Subcutaneous preadipocyte (primary cell): ENCODE measurements around the gene CCDC175. TPM values are rescaled to one million over a fixed set of nuclear protein-coding genes. Genes with fewer than 3 reads are reported as not detected.

ENCODE experiments used
- total RNA-seq: library from RNA; depleted of rRNA; stranded (reverse); fragments of >200 nt; gene quantifications from 2 replicates; pipeline ENCODE4 v1.2.3, GENCODE V29; 2012

CCDC175 gene
- not detected in 2 replicates for total RNA-seq

GRCh38 chr14:59576332-59577294, at the start of gene CCDC175:
TSS of gene CCDC175 (minus strand) at chr14:59576812. CDS start at chr14:59576775, 37 bp downstream.

GRCh38 chr14:59483819-59484638, 92.6 kb downstream of the CCDC175 start, which contains the start of the genes JKAMP and L3HYPDH:
TSS of gene JKAMP (plus strand) at chr14:59484517. CDS start at chr14:59484590, 73 bp downstream.
TSS of gene L3HYPDH (minus strand) at chr14:59484408. CDS start at chr14:59484316, 92 bp downstream.

DNA sequence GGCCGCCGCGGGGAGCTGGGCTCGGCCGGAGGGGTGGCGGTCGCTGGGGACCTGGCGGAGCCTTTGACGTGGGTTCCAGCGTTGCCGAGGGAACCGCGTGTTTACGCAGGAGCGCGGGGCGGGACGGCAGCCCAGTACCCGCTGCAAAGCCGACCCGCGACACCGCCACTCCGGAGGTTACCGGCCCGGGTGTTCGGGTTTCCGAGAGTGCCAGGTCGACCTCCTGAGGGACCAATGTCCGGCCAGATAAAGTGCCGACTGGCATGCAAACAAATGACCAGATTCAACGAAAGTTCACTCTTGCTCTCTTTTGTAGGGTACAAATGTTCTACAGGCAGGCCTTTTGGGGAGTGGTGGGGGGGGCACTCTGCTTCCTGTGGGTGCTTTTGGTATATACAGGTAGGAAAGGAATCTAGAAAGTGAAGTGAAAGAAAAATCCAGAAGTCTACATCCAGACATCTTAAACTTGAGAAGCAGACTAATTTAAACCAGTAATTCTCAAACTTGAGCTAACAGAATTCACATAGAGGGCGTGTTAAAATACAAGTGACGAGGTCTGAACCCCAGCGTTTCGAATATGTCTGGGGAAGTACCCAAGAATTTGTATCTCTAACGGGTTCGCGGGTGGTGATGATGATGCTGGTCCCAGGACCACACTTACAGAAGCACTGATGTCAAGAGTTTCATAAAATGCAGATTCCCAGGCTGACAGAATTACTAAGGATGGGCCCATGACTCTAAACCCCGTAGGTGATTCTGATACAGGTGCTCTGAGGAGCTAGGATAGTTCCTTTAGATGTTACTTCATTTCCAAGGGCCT, 111.1 kb downstream of the CCDC175 start, which contains the start of gene GPR135:
TSS of gene GPR135 (minus strand) at position 65 of the 820 bp plus-strand sequence. CDS start 154 bp downstream, outside the sequence.

Other genes with a start within 250 kb of the CCDC175 start
- gene GPR135, start 111.4 kb downstream of the CCDC175 start, total RNA-seq = 4.3 and 5.5 TPM in 2 replicates
- 50.4 and 52.9 TPM in 2 replicates for gene L3HYPDH, start 92.4 kb downstream of the CCDC175 start, total RNA-seq
- gene JKAMP, start 92.3 kb downstream of the CCDC175 start, total RNA-seq = 43.0 and 53.8 TPM in 2 replicates